Spinal cord (tissue), 10 donors: Measurements from ENCODE around the gene HHAT. TPM values are rescaled to one million over a fixed set of nuclear protein-coding genes. Genes with fewer than 3 reads are reported as not detected.

Experiments used
- DNase-seq, 6 donors: peaks; one replicate each; pipeline versions ENCODE4 v3.0.0 to v3.0.0-alpha.2; 2013 to 2015; ENCODE audit warnings: low spot score in 6 of 6, low read depth in 4 of 6
- H3K27ac ChIP-seq: one replicate; pipeline ENCODE4 v1.5.1; 2013; ENCODE audit warnings: low read depth, low read length, control low read depth
- H3K27me3 ChIP-seq: one replicate; pipeline ENCODE4 v1.6.1; 2013; ENCODE audit warnings: low read length; ENCODE audit not compliant: control insufficient read depth, insufficient read depth
- H3K36me3 ChIP-seq: one replicate; pipeline ENCODE4 v1.6.1; 2013; ENCODE audit warnings: low read length; ENCODE audit not compliant: control insufficient read depth, insufficient read depth
- H3K4me1 ChIP-seq: one replicate; pipeline ENCODE4 v1.6.1; 2013; ENCODE audit warnings: low read length; ENCODE audit not compliant: control insufficient read depth, insufficient read depth
- H3K4me3 ChIP-seq: one replicate; pipeline ENCODE4 v1.5.1; 2013; ENCODE audit warnings: low read depth, low read length, control low read depth
- H3K9me3 ChIP-seq: one replicate; pipeline ENCODE4 v1.6.1; 2013; ENCODE audit warnings: low read length; ENCODE audit not compliant: control insufficient read depth, insufficient read depth
- WGBS: methylation state at CpG from one replicate; pipeline ENCODE4 v1.1.5; 2013; ENCODE audit warnings: missing lambda C conversion rate; ENCODE audit not compliant: insufficient coverage; 5-methylcytosine and 5-hydroxymethylcytosine counted together
- polyA plus RNA-seq, 2 donors: library from polyadenylated mRNA; unstranded; fragments of 120-200 nt; gene quantifications; one replicate each; pipeline ENCODE4 v1.2.1, GENCODE V29; 2013; ENCODE audit not compliant: insufficient read length in 2 of 2
- total RNA-seq, 2 donors: library from RNA; depleted of rRNA in 1 of 2; stranded (reverse); fragments of 120-200 nt in 1 of 2; fragments of >200 nt in 1 of 2; gene quantifications; one replicate each; pipeline versions ENCODE4 v1.2.3 to v1.2.4, GENCODE V29; 2013 to 2014
- donor health status: healthy.

Gene HHAT
- total and polyA plus RNA-seq, 4 donors, result 4.8 to 8.0 (median 6.1) TPM

GRCh38 chr1:210330279-210330866, 1.7 kb downstream of the HHAT start:
- Histone ChIP-seq H3K27me3 (no peaks in the 10 kb centered on the region), H3K9me3 (no peaks in the 10 kb centered on the region), H3K4me3 (no peak overlapping the region), H3K4me1 (peaks cover 8% of the 10 kb centered on the region), H3K36me3 (no peaks in the 10 kb centered on the region), H3K27ac (no peak overlapping the region)
- no peak for DNase-seq
- WGBS, result 74% methylated on average over 5 of the region's 7 CpGs

- Histone ChIP-seq H3K4me1 (peaks cover 8% of the 10 kb centered on the region), H3K9me3 (no peaks in the 10 kb centered on the region), H3K4me3 (no peak overlapping the region), H3K27me3 (no peaks in the 10 kb centered on the region), H3K27ac (no peak overlapping the region), H3K36me3 (no peaks in the 10 kb centered on the region)
- DNase-seq, result no peak
- WGBS, result 100% methylated on average over 3 of the region's 7 CpGs
Observed at GRCh38 chr1:210332233-210332632, 3.5 kb downstream of the HHAT start.

GRCh38 chr1:210332719-210333398, 4.2 kb downstream of the HHAT start:
- no peak for DNase-seq
- H3K9me3 ChIP-seq, result no peaks in the 10 kb centered on the region
- 95% methylated on average over 4 of the region's 4 CpGs for WGBS
- H3K27me3 ChIP-seq, result no peaks in the 10 kb centered on the region
- no peak overlapping the region for H3K27ac ChIP-seq
- H3K36me3 ChIP-seq, result no peaks in the 10 kb centered on the region
- no peak overlapping the region for H3K4me3 ChIP-seq
- H3K4me1 ChIP-seq, result peaks cover 8% of the 10 kb centered on the region

GRCh38 chr1:210335001-210335400, 6.3 kb downstream of the HHAT start:
- Histone ChIP-seq H3K36me3 (no peaks in the 10 kb centered on the region), H3K9me3 (no peaks in the 10 kb centered on the region), H3K27ac (no peak overlapping the region), H3K4me1 (no peaks in the 10 kb centered on the region), H3K4me3 (no peak overlapping the region), H3K27me3 (no peaks in the 10 kb centered on the region)
- WGBS, result no CpG with 5 or more reads among the region's 2 CpGs
- DNase-seq, result no peak

- no peaks in the 10 kb centered on the region for H3K36me3 ChIP-seq
- H3K27ac ChIP-seq, result no peak overlapping the region
- 100% methylated on average over 2 of the region's 2 CpGs for WGBS
- H3K4me3 ChIP-seq, result no peak overlapping the region
- H3K27me3 ChIP-seq, result no peaks in the 10 kb centered on the region
- no peaks in the 10 kb centered on the region for H3K9me3 ChIP-seq
- no peak for DNase-seq
- no peaks in the 10 kb centered on the region for H3K4me1 ChIP-seq
Observed at GRCh38 chr1:210336362-210336761, 7.7 kb downstream of the HHAT start.

GRCh38 chr1:210339500-210339899, 10.8 kb downstream of the HHAT start:
- no peak overlapping the region for H3K4me3 ChIP-seq
- H3K9me3 ChIP-seq, result no peaks in the 10 kb centered on the region
- H3K4me1 ChIP-seq, result no peaks in the 10 kb centered on the region
- DNase-seq, result no peak
- H3K27me3 ChIP-seq, result no peaks in the 10 kb centered on the region
- no peak overlapping the region for H3K27ac ChIP-seq
- no peaks in the 10 kb centered on the region for H3K36me3 ChIP-seq
- WGBS, result 100% methylated on average over 1 of the region's 2 CpGs

GRCh38 chr1:210340311-210340710, 11.6 kb downstream of the HHAT start:
- no peaks in the 10 kb centered on the region for H3K36me3 ChIP-seq
- no peaks in the 10 kb centered on the region for H3K9me3 ChIP-seq
- H3K4me1 ChIP-seq, result no peaks in the 10 kb centered on the region
- H3K27me3 ChIP-seq, result no peaks in the 10 kb centered on the region
- no peak overlapping the region for H3K4me3 ChIP-seq
- H3K27ac ChIP-seq, result no peak overlapping the region
- WGBS, result 79% methylated on average over 2 of the region's 3 CpGs
- DNase-seq, result no peak

- no peak for DNase-seq
- no peak overlapping the region for H3K4me3 ChIP-seq
- no peaks in the 10 kb centered on the region for H3K9me3 ChIP-seq
- no peaks in the 10 kb centered on the region for H3K36me3 ChIP-seq
- no peak overlapping the region for H3K27ac ChIP-seq
- 94% methylated on average over 2 of the region's 2 CpGs for WGBS
- no peaks in the 10 kb centered on the region for H3K4me1 ChIP-seq
- no peaks in the 10 kb centered on the region for H3K27me3 ChIP-seq
Observed at GRCh38 chr1:210340841-210341240, 12.1 kb downstream of the HHAT start.

GRCh38 chr1:210342986-210343780, 14.5 kb downstream of the HHAT start:
- Histone ChIP-seq H3K27me3 (no peaks in the 10 kb centered on the region), H3K4me1 (no peaks in the 10 kb centered on the region), H3K9me3 (no peaks in the 10 kb centered on the region), H3K4me3 (no peak overlapping the region), H3K36me3 (no peaks in the 10 kb centered on the region), H3K27ac (no peak overlapping the region)
- WGBS, result 49% methylated on average over 13 of the region's 14 CpGs
- DNase-seq, result no peak
